Measurements from ENCODE around the gene POLR3GL.

Gene POLR3GL

GRCh38 chr1:145974721-145975120 lies 10.2 kb downstream of the POLR3GL start:
- H3K4me3 ChIP-seq (ENCODE audit: low read length): no peak overlapping the region
- TF ChIP-seq CTCF (conservative IDR thresholded peaks at IDR 0.05; ENCODE audit: low read length): no peak
- DNase-seq (ENCODE audit: low read depth): no peak

DNA sequence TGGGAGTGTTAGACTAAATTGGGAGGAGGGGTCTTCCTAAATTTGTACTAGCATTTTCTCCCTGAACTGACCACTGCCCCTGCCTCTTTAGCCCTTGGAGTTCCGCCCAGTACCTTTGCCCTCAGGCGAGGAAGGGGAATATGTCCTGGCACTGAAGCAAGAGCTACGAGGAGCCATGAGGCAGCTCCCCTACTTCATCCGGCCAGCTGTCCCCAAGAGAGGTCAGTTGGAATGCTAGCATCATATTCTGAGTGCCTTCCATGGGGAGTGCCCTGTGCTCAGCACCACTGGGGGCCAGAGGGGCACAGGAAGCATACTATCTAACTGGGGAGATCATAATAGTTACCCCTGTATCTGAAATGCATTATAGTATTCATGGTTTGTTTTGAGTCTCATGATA lies 10.7 kb downstream of the POLR3GL start:
- no peak for DNase-seq (ENCODE audit: low read depth)
- TF ChIP-seq CTCF (conservative IDR thresholded peaks at IDR 0.05; ENCODE audit: low read length): no peak
- no peak overlapping the region for H3K4me3 ChIP-seq (ENCODE audit: low read length)

DNA sequence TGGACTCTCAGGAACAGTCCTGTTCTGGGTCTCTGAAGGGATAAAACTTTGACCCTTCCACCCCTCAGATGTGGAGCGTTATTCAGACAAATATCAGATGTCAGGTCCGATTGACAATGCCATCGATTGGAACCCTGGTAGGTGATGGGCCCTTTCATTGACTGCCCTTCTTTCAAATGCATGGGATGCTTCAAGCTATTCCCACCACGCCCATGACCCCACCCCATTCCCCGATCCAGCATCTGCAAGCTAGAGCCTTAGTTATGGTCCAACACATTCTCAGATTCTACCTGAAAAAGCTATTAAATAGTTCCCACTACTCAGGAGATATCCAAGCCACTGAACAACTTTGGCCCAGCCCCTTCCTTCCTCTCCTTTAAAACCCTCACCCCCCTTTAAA lies 12.5 kb downstream of the POLR3GL start:
- no peak for DNase-seq (ENCODE audit: low read depth)
- H3K4me3 ChIP-seq (ENCODE audit: low read length): no peak overlapping the region
- no peak for TF ChIP-seq CTCF (conservative IDR thresholded peaks at IDR 0.05; ENCODE audit: low read length)

DNA sequence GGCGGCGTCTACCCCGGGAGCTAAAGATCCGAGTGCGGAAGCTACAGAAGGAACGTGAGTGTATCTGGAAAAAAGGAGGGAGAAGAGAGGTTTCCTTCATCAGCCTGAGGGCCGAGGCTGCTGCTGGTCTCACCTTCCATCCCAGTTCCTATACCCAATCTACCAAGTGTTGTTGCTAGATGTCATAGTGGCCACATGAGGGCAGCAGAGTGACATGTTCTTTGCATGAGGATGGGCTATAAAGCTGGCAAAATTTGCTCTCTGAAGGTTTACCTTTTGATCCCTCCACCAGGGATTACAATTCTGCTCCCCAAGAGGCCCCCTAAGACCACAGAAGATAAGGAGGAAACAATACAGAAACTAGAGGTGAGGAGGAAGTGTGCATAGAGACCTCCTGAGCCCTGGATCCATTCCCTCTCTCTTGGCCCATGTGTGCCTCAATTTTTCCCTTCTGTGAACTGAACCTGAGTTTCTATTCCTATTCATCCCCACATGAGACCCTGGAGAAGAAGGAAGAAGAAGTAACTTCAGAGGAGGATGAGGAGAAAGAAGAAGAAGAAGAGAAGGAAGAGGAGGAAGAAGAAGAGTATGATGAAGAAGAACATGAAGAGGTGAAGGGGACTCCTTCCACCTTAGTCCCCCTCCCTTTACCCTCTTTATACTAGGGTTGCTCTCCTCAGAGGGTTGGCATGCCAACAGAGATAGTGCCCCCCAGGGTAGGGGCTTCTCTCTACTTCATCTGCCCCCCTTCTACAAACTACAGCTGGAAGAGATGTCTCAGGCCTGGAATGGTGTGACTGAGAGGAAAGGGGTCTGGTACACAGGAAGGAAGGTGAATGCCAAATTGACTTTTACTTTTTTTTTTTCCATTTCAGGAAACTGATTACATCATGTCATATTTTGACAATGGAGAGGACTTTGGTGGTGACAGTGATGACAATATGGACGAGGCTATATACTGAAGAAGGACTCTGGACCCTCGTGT lies 13.3 kb downstream of the POLR3GL start:
- H3K4me3 ChIP-seq (ENCODE audit: low read length): no peak overlapping the region
- peak; percentile 94 for TF ChIP-seq CTCF (conservative IDR thresholded peaks at IDR 0.05; ENCODE audit: low read length)
- DNase-seq (ENCODE audit: low read depth): peak; percentile 85

GRCh38 chr1:145978471-145978853 lies 14.0 kb downstream of the POLR3GL start:
- peak overlapping the region; percentile 46 for H3K4me3 ChIP-seq (ENCODE audit: low read length)
- DNase-seq (ENCODE audit: low read depth): no peak
- no peak for TF ChIP-seq CTCF (conservative IDR thresholded peaks at IDR 0.05; ENCODE audit: low read length)

GRCh38 chr1:145978854-145979745 lies 14.6 kb downstream of the POLR3GL start:
- H3K4me3 ChIP-seq (ENCODE audit: low read length): peak overlapping the region; percentile 46
- DNase-seq (ENCODE audit: low read depth): peak; percentile 100
- TF ChIP-seq CTCF (conservative IDR thresholded peaks at IDR 0.05; ENCODE audit: low read length): peak; percentile 43
